ENCODE measurements around the gene GALT.

DNA sequence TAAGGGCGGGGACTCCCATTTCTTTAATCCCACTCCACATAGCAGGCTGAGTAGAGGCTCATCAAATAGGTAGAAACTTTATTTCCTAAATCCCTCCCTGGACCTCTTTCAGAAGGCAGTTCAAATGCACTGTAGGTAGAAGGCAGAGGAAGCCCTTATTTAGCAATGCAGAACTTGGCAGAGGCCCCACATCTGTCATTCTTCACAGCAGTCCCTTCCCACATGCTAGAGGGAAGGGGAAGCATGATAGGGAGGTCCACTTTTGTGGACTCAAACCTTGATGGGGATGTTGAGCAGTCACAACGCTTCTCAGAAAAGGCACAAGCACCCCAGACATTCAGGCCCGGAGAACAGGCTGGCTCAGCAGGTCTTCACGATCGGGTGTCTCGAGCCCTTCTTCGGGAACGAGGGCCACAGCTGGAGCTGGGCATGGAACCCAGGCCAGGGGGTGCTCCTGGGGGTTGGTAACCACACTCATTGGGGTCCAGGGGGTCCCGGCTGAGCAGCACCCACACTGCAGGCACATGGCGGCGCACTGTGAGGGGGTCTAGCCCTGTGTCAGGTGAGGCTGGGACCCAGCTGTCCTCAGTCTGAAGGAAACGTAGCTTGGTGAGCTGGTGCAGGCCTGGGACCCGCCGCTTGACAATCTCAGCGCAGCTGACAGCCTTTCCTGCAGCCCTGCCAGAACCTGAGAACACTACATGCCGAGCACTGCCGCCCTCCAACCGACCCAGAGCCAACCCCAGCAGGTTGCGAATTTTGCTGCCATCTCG, 35.9 kb upstream of the GALT start:
- TF ChIP-seq JUND (IDR thresholded peaks at IDR 0.05): no peak
- TF ChIP-seq, protein P1, sequence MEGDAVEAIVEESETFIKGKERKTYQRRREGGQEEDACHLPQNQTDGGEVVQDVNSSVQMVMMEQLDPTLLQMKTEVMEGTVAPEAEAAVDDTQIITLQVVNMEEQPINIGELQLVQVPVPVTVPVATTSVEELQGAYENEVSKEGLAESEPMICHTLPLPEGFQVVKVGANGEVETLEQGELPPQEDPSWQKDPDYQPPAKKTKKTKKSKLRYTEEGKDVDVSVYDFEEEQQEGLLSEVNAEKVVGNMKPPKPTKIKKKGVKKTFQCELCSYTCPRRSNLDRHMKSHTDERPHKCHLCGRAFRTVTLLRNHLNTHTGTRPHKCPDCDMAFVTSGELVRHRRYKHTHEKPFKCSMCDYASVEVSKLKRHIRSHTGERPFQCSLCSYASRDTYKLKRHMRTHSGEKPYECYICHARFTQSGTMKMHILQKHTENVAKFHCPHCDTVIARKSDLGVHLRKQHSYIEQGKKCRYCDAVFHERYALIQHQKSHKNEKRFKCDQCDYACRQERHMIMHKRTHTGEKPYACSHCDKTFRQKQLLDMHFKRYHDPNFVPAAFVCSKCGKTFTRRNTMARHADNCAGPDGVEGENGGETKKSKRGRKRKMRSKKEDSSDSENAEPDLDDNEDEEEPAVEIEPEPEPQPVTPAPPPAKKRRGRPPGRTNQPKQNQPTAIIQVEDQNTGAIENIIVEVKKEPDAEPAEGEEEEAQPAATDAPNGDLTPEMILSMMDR (IDR thresholded peaks at IDR 0.05; ENCODE audit: low read depth, low read length, missing input control): no peak
- TF ChIP-seq HNF4G (IDR thresholded peaks at IDR 0.05): no peak

Data from liver (tissue), 3 donors.